ENCODE measurements around the gene KIAA1328.

- no peak for TF ChIP-seq CTCF (IDR thresholded peaks at IDR 0.05)
- no peak for TF ChIP-seq POLR2A (IDR thresholded peaks at IDR 0.05)
- no peak for TF ChIP-seq POLR2AphosphoS5 (IDR thresholded peaks at IDR 0.05)
- no peak for TF ChIP-seq EP300 (IDR thresholded peaks at IDR 0.05)
These were observed 316.0 kb downstream of the KIAA1328 start for GRCh38 chr18:37144921-37145320.
